NCI-H446 (cell line): Measurements from ENCODE around the gene SLC22A23.
A peak's percentile ranks its signal among the peaks of the same experiment; 100 is the strongest.

Source experiments
- DNase-seq, 2 experiments: peaks; one replicate each; lab custom pipeline; 2025; lab: John Stamatoyannopoulos, UW

Gene SLC22A23

DNA sequence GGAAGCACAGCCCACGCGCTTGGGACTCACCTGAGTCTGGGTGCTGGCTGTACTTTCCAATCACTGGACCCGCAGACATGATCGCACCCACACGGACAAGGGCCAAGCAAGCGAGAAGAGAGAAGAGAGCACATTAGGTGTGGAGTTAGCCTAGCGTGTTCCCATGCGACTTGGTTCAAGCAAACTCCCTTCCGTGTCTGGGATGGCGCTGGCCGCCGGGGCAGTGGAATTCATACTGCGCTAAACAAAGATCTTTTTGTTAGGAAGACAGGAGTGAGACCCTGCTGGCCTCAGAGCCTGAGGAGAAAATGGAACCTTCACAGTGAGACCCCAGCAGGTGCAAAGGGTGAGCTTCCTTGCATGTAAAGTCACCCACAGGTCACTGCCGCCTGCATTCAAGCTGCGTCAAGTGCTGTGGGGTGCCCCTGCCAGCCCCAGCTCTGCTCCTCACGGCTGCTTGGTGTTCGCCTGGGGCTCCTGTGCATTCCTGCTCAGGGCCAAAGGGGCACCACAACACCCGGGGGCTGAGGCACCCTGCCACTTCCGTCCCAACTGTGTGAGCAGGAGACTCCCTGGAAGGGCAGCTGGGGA is 171.7 kb downstream of the SLC22A23 start:
- DNase-seq, result no peak

DNA sequence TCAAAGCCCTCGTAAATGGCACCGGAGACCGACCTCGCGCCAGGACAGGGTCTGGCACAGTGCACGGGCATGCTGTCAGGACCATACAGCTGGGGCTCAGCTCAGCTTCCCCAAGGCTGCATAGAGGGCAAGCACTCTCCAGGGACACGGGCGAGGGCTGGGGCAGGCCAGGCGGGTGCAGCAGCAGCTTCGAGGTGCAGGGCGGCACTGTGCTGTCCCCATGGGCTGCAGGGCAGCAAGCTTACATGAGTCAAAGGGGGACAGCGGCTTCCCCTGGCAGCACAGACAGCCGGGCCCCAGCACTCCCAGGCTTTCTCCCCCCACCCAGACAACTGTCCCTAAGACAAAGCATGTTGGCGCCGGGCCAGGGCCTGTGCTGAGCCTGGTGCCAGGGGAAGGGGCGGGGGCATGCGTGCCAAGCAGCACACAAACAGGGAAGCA is 172.4 kb downstream of the SLC22A23 start:
- DNase-seq, result peak in 1 of 2 experiments; percentile 25

DNA sequence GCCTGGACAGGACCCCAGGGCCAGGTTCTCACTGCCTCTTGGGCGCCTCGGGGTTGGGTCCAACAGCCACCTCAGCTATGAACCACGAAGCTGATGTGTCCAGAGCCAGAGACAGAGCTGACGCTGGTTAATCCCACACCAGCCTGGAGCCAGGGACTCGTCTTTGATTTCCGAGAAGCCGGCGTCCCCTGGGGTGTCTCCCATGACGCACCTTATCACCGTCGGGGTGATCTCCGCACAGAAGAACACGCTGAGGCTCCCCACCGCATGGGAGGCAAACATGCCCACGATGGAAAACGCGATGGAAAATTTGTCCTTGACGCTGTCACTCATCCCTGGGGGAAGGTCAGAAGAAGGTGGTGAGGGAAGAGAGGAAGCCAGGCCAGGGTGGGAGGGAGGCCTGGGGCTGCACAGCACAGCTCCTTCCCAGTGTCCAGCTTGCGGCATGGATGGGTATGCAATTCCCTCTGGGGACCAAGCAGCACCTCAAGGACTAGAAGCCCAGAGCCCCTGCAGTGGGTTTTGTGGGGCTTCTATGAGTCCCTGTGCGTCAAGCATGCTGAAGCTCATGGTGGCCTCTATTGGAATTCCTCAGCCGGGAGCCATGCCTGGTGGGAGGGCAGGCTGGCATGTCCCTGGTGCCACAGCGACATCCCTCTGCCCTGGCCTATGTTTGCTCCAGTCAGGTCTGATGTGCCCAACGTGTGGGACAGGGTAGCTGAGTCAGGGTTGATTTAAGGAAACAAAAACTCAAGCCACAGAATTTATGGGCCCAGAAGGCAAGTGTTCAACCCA is 173.0 kb downstream of the SLC22A23 start:
- DNase-seq, result no peak

DNA sequence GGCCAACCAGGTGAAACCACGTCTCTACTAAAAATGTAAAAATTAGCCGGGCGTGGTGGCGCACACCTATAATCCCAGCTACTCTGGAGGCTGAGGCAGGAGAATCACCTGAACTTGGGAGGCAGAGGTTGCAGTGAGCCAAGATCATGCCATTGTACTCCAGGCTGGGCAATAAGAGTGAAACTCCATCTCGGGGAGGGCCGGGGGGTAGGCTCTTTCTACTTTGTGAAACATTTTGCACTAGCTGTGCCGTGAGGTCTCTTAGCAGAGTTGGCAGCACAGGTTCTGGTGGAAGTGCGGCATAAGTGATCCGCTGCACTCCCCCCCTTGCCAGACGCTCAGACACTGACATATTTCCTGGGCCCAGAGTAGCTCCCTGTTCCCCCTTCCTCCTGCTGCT is 173.6 kb downstream of the SLC22A23 start:
- no peak for DNase-seq

DNA sequence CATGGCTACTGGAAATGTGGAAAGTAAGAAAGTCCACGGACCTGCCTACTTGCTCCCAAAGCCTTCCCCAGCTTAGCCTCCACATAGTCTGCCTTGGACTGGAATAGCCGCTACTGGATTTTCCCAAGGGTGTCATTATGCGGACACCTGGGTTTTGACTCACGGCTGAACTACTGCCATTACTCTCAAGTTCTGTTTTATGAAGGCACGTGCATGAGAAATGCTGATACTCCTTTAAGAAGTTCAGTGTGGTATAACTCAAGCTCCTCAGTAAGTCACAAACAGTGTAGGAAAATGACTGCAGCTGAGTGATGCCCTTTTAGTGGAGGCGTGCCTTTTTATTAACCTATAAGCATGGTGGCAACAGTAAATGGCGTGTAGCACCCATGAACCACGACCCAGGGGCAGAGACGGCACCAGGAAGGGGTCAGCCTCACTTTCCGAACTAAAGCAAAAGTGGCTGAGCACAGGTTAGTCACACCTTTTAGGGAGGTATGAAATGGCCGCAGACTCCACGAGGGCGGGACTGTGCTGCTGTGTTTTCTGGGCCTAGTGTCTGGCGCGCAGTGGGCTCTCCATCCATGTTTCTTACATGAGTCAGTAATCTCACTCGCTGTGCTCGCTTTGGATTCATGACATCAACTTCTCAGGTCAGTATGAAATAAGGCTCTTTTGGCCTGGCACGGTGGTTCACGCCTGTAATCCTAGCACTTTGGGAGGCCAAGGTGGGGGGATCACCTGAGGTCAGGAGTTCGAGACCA is 174.2 kb downstream of the SLC22A23 start:
- DNase-seq, result no peak

GRCh38 chr6:3281631-3282475 is 175.0 kb downstream of the SLC22A23 start:
- DNase-seq, result no peak

DNA sequence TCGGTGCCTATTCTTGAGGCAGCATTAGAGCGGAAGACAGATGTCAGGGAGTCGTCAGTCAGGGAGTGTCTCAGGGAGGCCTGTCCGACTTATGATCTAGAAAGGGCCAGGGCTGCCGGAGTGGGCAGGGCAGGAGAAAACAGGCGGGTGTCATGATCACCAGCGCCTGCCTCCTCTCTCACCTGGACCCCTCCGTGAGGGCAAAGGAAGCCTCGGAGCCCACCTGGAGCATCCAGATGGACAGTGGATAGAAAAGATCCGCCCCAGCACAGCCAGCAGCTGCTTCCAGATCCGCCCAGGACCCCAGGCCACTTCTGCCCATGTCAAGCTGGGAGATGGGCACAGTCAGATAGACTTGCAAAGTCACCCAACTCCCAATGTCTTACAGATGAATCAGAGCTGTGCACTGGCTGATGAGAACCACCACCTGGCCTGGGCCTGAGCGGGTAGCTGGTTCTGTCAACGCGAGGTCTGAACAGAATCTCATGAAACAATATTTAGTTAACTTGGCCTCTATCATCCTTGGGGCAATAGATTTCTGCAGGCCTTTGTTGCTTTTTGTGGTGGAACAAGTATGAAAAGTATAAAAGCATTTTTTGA is 175.9 kb downstream of the SLC22A23 start:
- no peak for DNase-seq

DNA sequence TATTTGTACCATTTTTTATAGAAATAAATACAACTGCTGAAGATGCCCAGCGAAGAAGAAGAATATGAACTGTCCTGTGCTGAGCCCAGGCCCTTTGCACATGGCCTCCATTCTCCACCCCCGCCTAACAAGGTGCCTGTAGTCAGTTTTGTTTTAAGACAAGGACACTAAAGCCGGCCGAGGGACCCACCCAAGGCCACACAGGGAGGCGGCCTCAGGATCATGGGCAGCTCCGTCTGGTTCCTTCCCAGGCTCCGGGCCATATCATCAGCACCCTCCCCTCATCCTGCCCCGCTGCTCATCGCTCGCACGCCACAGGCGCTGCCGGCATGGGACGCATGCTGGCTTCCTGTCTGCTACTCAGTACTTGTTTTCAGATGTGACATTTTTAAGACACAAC is 176.8 kb downstream of the SLC22A23 start:
- DNase-seq, result no peak

GRCh38 chr6:3278691-3279090 is 178.2 kb downstream of the SLC22A23 start:
- no peak for DNase-seq

DNA sequence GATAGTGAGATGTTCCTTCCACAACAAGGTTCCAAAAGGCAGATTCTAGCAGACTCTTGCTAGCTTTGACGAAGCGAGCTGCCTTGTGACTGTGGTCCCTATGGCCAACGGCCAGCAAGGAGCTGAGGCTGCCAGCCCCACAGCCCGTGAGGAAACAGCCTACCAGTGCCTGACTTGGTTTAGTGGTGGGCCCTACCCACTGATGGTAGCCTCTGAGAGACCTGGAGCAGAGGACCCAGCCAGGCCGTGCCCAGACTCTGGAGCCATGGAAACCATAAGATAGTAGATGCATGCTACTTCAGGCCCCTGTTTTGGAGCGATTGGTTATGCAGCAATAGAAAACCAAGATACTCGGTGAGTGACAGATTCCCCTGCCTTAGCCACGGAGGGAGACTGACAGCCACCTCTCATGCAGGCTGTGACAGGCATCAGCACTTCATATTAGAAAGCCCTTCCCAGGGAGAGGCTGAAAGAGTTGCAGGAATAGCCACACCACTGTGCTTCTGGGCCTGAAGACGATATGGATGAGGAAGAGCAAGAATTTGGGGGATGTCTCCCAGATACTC is 178.9 kb downstream of the SLC22A23 start:
- no peak for DNase-seq

GRCh38 chr6:3277251-3277650 is 179.6 kb downstream of the SLC22A23 start:
- no peak for DNase-seq

- DNase-seq, result no peak
Observed at GRCh38 chr6:3276174-3277167, 180.4 kb downstream of the SLC22A23 start.

- DNase-seq, result no peak
Observed at GRCh38 chr6:3273707-3274521, 182.9 kb downstream of the SLC22A23 start.

DNA sequence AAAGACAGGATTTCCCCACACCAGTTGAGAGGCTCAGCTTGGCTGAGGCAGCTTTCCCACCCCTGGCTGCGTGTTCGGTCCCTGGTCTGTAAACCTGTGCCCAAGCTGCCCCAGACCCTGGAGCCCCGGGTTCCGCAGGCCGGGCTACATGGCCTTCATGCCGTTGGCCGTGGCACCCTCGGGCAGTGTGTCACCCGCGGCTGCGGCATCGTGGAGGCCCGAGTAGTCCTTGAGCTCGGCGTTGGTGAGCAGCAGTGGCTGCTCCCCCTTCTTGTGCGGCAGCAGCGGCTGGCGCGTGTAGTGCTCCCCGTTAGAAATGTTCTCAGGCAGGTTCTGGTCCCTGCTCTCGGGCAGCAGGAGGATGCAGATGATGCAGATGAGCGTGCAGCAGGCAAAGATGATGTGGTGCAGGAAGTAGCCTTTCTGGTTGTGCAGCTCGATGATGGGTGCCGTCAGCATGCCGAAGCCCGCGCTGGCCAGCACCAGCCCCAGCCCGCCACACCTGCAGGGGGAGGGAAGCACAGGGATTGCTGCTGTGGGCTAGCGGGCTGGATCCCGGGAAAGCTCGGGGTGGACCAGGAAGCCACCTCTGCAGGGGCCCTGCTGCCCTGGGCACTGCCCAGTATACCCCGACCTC is 183.8 kb downstream of the SLC22A23 start:
- DNase-seq, result no peak

GRCh38 chr6:3271756-3272155 is 185.1 kb downstream of the SLC22A23 start:
- no peak for DNase-seq

DNA sequence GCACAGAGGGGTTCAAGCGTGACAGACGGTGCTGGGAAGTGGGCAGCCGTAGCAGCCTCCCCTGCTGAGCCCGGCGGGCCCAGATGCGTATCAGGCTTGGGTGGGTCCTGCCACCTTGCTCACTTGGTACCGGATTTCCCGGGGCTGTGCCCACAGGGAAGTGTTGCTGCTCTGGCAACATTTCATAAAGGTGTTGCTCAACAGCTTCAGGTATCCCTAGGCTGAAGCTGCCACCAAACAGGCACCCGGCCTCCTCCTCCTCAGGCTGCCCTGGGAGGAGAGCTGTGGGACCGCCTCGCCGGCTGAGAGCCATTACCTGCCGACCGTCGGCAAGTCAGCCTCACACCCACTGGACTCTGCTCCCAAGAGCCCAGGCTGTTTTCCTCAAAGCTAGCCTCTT is 186.6 kb downstream of the SLC22A23 start:
- DNase-seq, result no peak

GRCh38 chr6:3269281-3269975 is 187.4 kb downstream of the SLC22A23 start:
- DNase-seq, result no peak

DNA sequence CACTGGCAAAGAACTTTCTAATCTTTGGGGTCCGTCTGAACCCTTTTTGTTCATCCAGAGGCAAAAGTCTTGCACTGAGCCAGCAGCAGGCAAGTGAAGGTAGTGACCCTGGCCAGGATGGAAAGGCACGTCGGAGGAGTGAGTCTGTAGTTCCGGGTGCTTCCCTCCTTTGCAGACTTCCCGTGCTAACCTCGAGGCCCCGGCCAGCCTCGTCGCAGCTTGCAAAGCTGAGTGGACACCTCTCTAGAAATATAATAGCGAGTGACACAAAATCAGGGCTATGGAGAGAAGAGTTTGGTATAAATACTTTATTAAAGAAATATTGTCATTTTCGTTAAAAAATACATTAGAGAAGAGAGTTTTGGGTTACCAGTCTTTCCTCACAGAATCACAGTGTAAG is 188.2 kb downstream of the SLC22A23 start:
- DNase-seq, result no peak
